Left renal cortex interstitium (tissue), 4 donors: Measurements from ENCODE around the gene C16orf96. TPM values are rescaled to one million over a fixed set of nuclear protein-coding genes. Genes with fewer than 3 reads are reported as not detected.
A peak's percentile ranks its signal among the peaks of the same experiment; 100 is the strongest.

Source experiments
- DNase-seq, 4 donors: peaks; one replicate each; pipeline ENCODE4 v3.0.0-alpha.2; 2013; ENCODE audit warnings: low read depth in 4 of 4, low spot score in 2 of 4, missing footprints in 1 of 4
- polyA plus RNA-seq, 4 donors: library from polyadenylated mRNA; unstranded; fragments of 120-200 nt; gene quantifications; one replicate each; pipeline ENCODE4 v1.2.1, GENCODE V29; 2013; ENCODE audit not compliant: insufficient read length in 4 of 4

Gene C16orf96
- under 1 TPM; 0.23 to 0.43 (median 0.31) TPM for polyA plus RNA-seq

DNA sequence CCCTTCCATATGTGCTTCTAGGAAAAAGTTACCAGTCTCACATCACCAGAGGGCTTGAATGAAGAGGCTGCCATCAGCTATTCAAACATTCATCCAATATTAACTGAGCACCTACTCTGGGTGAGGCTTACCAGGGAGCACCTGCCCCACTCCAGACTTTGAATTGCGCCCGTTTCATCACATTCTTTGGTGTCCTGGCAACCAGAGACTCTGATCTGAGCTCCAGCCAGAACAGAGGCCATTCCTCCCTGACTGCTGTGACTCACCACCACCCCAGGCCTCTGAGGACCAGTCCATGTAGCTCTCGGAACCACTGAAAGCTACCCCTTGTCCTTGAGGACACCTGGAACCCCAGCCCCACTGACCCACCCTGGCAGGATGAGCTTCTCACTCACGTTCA is at the start of gene C16orf96:
C16orf96 (plus strand) TSS at position 229 of the 400 bp plus-strand sequence; CDS start at position 379, 150 bp downstream.
- DNase-seq, result no peak

DNA sequence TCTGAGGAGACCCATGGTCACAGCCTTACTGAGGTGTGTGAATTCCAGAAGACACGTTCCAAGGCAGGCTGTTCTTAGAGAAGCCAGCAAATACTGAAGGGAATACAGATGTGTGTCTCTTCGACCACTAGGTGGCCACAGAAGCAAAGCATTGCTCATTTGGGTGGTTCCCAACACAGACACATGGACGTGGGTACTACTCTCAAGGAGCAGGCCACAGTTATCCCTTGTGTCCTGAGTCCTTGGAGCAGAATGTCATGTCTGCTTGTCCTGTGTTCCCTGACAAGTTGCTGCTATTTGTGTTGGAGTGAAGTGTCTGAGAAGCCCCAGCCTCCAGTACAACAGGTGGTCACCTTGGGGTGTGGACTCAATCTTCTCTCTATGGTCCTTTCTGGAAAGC is 49.7 kb upstream of the C16orf96 start:
- peak in 2 of 4 donors; percentile 36 to 40 for DNase-seq

GRCh38 chr16:4507588-4508345 is 48.4 kb upstream of the C16orf96 start:
- no peak for DNase-seq

DNA sequence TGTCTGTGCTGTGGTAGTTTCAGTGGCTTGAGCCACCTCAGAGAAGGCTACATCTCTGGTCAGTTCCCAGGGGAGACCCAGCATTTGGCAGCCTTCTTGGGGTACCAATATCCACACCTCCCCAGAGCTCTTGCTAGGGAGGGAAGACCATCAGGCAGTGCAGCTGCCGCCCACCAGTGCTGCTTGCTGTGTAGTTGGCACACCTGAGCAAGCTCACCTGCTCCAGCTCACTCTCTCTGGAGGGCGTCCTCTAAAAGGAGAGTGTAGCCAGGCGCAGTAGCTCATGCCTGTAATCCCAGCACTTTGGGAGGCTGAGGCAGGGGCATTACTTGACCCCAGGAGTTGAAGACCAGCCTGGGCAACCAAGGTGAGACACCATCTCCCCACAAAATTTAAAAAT is 47.3 kb upstream of the C16orf96 start:
- no peak for DNase-seq

GRCh38 chr16:4509420-4509819 is 46.7 kb upstream of the C16orf96 start:
- no peak for DNase-seq

DNA sequence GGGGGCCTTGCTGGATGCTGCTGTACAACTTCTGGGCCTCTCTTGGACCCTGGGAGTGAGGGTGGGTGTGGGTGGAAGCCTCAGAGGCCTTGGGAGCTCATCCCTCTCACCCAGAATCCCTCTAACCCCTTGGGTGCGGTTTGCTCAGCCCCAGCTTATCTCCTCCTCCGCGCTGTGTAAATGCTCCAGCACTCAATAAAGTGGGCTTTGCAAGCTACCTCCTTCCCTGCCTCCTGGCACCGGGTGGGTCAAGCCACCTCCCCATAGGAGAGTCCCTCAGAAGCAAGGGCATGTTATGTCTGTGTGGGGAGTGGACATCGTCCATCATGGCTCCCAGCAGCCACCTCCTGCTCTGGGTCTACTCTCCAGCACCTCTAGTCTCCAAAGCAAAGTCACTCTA is 46.0 kb upstream of the C16orf96 start:
- no peak for DNase-seq

- DNase-seq, result no peak
Measured at GRCh38 chr16:4510747-4511426, 45.3 kb upstream of the C16orf96 start.

GRCh38 chr16:4511441-4512082 is 44.6 kb upstream of the C16orf96 start:
- no peak for DNase-seq

DNA sequence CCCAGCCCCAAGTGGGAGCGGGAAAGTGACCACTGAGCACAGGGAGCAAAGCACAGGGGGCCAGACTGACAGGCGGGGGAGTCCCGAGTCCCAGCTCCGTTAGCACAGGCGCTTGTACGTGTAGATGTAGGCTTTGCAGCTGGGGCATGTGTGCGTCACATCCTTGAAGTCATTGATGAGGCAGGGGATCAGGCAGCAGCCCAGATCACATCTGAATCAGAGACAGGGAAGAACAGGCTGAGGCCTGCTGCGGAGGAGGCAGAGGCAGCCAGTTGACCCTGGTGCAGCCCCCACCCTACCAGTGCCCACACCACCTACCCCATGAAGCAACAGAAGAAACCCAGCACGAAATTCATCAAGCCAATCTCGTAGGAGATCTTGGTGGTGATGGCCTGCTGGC is 43.7 kb upstream of the C16orf96 start:
- no peak for DNase-seq

DNA sequence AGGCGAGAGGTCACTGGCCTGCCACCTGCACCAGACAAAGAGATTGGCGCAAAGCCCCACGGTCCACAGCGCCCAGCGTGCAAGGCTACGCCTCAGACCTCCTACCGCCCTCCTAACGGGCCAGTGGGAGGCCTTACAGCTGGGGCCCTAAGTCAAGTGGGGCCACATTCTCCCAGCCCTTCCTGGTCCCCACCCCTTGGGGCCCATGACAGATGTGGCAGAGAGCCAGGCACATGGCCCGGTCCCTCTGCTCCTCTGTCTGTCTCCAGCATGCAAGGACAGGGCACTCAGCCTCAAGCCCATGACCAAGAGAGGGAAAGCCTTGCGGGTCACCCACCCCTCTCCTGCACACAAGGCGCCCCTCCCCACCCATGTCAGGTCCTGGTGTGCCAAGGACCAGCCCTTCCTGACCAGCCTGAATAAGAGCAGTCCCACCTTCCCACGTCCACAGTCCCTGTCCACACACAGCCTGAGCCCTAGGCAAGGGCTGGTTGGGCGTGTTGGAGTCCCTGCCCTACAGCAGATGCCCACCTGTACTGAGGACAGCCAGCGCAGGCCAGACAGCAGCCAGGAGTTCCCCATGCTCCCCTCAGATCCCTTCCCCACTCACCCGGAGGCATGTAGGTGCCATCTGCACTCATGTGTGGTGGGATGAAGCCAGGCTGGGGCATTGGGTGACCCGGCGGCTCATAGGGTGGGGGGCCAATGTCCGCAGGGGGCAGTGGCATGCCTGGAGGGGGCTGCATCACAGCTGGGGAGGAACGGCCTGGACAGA is 42.9 kb upstream of the C16orf96 start:
- DNase-seq, result no peak

DNA sequence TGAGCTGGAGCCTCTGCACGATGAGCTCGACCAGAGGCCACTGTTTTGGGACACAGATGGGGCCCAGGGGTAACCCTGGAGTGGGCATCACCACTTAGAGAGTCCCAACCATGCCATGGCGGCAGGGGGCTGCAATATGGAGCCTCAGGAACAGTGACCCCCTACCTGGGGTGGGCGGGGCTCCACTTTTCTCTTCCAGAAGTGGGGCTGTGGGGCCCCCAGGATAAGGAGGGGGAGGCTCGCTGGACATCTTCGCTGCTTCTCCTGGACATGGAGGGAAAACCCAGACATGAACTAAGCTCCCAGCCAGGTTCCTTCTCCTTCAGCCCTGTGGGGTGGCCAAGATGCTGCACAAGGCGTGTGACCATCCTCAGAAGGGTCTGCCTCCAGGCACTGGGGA is 42.3 kb upstream of the C16orf96 start:
- no peak for DNase-seq

- no peak for DNase-seq
Measured at GRCh38 chr16:4514606-4515005, 41.5 kb upstream of the C16orf96 start.

DNA sequence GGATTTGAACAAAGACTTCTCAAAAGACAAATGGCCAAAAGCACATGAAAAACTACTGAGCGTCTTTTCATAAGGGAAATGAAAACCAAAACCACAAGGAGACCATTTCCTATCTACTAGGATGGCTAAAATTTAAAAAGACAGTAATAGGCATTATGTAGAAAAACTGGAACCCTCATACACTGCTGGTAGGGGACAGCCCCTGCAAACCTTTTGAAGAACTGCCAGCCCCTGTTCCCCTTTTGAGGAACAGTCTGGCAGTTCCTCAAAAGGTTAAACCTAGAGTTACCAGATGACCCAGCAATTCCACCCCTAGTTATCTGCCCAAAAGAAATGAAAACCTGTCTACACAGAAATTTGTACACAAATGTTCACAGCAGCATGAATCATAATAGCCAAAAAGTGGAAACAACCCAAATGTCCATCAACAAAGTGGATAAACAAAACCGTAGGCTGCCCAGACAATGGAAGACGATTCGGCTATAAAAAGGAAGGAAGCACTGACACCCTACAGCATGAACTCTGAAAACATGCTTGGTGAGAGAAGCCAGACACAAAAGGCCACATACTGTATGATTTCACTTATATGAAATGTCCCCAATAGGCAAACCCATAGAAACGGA is 40.4 kb upstream of the C16orf96 start:
- DNase-seq, result no peak

- DNase-seq, result no peak
Measured at GRCh38 chr16:4517812-4518680, 38.1 kb upstream of the C16orf96 start.

DNA sequence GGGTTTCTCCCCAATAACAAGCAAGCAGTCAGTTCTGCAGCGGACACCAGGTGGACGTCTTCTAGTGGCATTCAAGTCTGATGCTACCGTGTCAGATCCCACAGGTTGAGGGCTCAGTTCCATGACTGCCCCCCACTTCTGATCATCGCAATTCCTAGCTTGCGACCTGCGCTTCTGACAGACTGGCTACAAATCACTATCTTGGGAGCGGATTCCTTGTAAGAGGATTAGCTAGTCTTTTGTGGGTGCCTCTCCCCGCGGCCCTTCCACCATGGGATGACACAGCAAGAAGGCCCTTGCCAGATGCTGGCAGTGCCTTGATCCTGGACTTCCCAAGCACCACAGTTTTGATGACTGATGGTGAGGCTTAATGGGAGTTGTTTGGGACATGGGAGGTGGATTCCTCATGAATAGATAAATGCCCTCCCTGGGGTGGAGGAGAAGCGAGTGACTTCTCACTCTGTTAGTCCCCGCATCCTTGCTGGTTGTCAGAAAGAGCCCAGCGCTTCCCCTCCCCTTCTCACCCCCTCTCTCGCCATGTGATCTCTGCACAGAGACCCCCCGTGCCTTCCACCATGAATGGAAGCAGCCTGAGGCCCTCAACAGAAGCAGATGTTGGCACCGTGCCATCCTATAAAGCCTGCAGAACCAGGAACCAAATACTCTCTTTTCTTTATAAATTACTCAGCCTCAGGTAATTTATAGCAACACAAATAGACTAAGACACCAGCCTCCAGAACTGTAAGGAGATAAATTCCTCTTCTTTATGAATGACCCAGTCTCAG is 36.7 kb upstream of the C16orf96 start:
- DNase-seq, result no peak

DNA sequence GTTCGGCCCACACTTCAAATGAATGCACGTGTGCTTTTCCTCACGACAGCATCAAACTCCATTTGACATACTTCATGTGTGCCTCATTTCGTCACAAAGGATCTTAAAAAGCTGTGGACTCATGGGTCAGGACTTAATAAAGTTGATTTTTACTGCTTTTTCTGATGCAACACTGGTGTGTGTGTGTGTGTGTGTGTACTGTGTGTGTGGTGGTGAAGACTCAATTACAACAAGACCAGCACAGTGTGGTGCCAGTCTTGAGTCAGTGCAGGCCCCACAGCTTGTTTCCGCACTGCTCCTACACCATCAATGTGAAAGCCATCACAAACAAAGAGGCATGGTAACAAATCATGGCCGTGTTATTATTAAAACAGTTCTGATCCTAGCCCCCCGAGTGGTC is 35.2 kb upstream of the C16orf96 start:
- no peak for DNase-seq

DNA sequence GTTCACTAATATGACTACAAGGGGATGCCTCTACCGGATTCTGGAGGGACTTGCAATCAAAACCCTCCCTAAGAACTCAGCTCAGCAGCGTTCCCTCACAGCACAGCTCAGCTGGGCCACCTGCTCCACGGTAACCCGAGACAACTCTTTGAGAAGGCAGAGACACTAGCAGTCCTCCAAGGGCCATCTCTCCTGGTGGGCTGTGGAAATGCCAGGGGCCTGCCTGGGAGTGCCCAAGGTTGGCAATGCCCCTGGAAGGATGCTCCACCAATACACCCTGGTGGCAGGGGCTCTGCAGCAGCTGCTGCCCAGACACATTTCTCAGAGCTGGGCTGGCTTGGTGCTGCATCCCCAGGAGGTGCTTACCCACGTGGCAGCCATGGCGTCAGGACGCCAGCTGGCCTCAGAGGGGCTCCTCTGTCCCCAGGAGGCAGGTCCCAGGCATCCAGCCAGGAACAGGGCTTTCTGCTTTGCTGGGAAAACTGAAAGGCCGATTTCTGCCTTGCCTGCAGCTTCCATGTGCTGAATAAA is 34.0 kb upstream of the C16orf96 start:
- DNase-seq, result no peak

- no peak for DNase-seq
Measured at GRCh38 chr16:4523686-4524085, 32.5 kb upstream of the C16orf96 start.
